22Rv1 (cell line): ENCODE data around the gene MTIF3.

Source experiments
- ZFX ChIP-seq: fragments of 450-650 bp; IDR thresholded peaks from 2 replicates; pipeline ENCODE4 v1.6.1; 2017; ENCODE audit warnings: antibody characterized with exemption, borderline replicate concordance
- TF ChIP-seq, protein P1 (sequence below): fragments of 450-650 bp; IDR thresholded peaks from 2 replicates; pipeline ENCODE4 v1.5.1; 2017; ENCODE audit warnings: mild to moderate bottlenecking

DNA sequence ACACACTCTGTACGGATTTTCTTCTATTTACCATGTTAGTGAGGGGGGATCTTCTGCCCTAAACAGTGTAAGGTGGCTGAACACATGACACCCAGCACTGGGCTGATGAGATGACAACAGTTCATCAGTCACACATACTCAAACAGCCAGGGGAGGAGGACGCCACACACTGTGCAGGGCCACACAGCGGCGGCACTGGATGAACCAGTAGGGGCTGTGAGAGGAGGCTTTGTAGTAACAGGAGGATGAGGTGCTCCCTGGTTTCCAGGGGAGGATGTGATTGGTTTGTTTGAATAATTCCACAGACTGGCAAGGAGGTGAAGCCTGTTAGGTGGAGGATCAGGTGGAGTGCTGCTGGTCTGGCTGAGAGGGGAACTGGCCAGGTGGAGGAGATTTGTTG is 42.3 kb downstream of the MTIF3 start:
- TF ChIP-seq, protein P1, sequence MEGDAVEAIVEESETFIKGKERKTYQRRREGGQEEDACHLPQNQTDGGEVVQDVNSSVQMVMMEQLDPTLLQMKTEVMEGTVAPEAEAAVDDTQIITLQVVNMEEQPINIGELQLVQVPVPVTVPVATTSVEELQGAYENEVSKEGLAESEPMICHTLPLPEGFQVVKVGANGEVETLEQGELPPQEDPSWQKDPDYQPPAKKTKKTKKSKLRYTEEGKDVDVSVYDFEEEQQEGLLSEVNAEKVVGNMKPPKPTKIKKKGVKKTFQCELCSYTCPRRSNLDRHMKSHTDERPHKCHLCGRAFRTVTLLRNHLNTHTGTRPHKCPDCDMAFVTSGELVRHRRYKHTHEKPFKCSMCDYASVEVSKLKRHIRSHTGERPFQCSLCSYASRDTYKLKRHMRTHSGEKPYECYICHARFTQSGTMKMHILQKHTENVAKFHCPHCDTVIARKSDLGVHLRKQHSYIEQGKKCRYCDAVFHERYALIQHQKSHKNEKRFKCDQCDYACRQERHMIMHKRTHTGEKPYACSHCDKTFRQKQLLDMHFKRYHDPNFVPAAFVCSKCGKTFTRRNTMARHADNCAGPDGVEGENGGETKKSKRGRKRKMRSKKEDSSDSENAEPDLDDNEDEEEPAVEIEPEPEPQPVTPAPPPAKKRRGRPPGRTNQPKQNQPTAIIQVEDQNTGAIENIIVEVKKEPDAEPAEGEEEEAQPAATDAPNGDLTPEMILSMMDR: no peak
- no peak for TF ChIP-seq ZFX
